B cell (primary cell): ENCODE measurements around the gene TOP3B. TPM values are rescaled to one million over a fixed set of nuclear protein-coding genes. Genes with fewer than 3 reads are reported as not detected.

Source experiments
- ATAC-seq: fragments of 200-7000 bp; cut with Tn5 transposase; one replicate; pipeline ENCODE4 v1.10.0; 2021; ENCODE audit warnings: low read depth, mild to moderate bottlenecking, moderate number of reproducible peaks, moderate library complexity
- CTCF ChIA-PET: fragments of 350-600 bp; sonication (Branson Sonifier 250); formaldehyde crosslinking; loops from one replicate; lab custom pipeline; 2021; ENCODE audit warnings: antibody characterized with exemption, inconsistent platforms; lab: Charles Lee
- POLR2A ChIA-PET: fragments of 350-600 bp; sonication (Branson Sonifier 250); formaldehyde crosslinking; loops from one replicate; lab custom pipeline; 2021; ENCODE audit warnings: antibody characterized with exemption; lab: Charles Lee
- DNase-seq: peaks from one replicate; pipeline ENCODE4 v3.0.0; 2013
- H2AFZ ChIP-seq: 2 replicates; pipeline ENCODE4 v1.6.1; 2012; ENCODE audit warnings: mild to moderate bottlenecking, low read depth, low read length; ENCODE audit not compliant: insufficient read depth, poor library complexity, severe bottlenecking
- H3K27ac ChIP-seq, 2 donors: 1 replicate in 1 of 2; 2 replicates in 1 of 2; pipeline ENCODE4 v1.5.1; 2012 to 2013; ENCODE audit warnings: low read length in 2 of 2, mild to moderate bottlenecking in 2 of 2, moderate library complexity in 1 of 2
- H3K27me3 ChIP-seq, 4 experiments: fragments of 200-600 bp in 1 of 4; sonication (generic) in 1 of 4; replicated peaks in 1 of 4; 1 replicate in 2 of 4; 2 replicates in 2 of 4; pipeline versions ENCODE4 v1.6.1 to v1.7.0; 2013 to 2016; ENCODE audit warnings: low read length in 3 of 4, mild to moderate bottlenecking in 2 of 4, mixed read lengths in 1 of 4, moderate library complexity in 1 of 4; ENCODE audit not compliant: insufficient read depth in 4 of 4, control insufficient read depth in 3 of 4; ENCODE audit errors: control extremely low read depth in 1 of 4
- H3K36me3 ChIP-seq, 2 experiments: replicated peaks in 1 of 2; 1 replicate in 1 of 2; 2 replicates in 1 of 2; pipeline versions ENCODE4 v1.6.1 to v1.7.1; 2013; ENCODE audit warnings: low read length in 1 of 2; ENCODE audit not compliant: insufficient read depth in 2 of 2, control insufficient read depth in 1 of 2; ENCODE audit errors: control extremely low read depth in 1 of 2, extremely low read depth in 1 of 2
- H3K4me1 ChIP-seq, 2 donors: fragments of 200-600 bp in 1 of 2; sonication (generic) in 1 of 2; 1 replicate in 1 of 2; 2 replicates in 1 of 2; pipeline versions ENCODE4 v1.5.1 to v1.6.1; 2013 to 2017; ENCODE audit warnings: low read length in 2 of 2; ENCODE audit not compliant: control insufficient read depth in 2 of 2, insufficient read depth in 2 of 2
- H3K4me2 ChIP-seq: replicated peaks from 2 replicates; pipeline ENCODE3; 2012; ENCODE audit warnings: mild to moderate bottlenecking, low read depth, low read length; ENCODE audit not compliant: poor library complexity, severe bottlenecking
- H3K4me3 ChIP-seq, 5 experiments: fragments of 200-600 bp in 1 of 5; sonication (generic) in 1 of 5; 1 replicate in 3 of 5; 2 replicates in 2 of 5; pipeline versions ENCODE4 v1.5.1 to v1.7.0; 2011 to 2016; ENCODE audit warnings: low read length in 4 of 5, mild to moderate bottlenecking in 4 of 5, low read depth in 2 of 5, control low read depth in 1 of 5, moderate library complexity in 1 of 5; ENCODE audit not compliant: insufficient read depth in 1 of 5; ENCODE audit errors: control extremely low read depth in 1 of 5, extremely low read depth in 1 of 5
- H3K79me2 ChIP-seq: fragments of 200-600 bp; sonication (generic); one replicate; pipeline ENCODE4 v1.6.0; 2016; ENCODE audit warnings: low read length; ENCODE audit not compliant: control insufficient read depth, insufficient read depth
- H3K9ac ChIP-seq: fragments of 200-600 bp; sonication (generic); 2 replicates; pipeline ENCODE4 v1.6.1; 2017; ENCODE audit warnings: mild to moderate bottlenecking, low read length, moderate library complexity
- H3K9me3 ChIP-seq, 3 donors: one replicate each; pipeline versions ENCODE4 v1.6.1 to v1.7.1; 2013; ENCODE audit warnings: low read length in 2 of 3; ENCODE audit not compliant: control insufficient read depth in 2 of 3, insufficient read depth in 1 of 3; ENCODE audit errors: control extremely low read depth in 1 of 3
- H4K20me1 ChIP-seq: 2 replicates; pipeline ENCODE4 v1.6.0; 2012; ENCODE audit warnings: mild to moderate bottlenecking, low read length; ENCODE audit not compliant: insufficient read depth, control insufficient read depth, poor library complexity, severe bottlenecking
- H3K27ac Mint-ChIP-seq: one replicate; pipeline ENCODE4 v1.8.0; 2021; ENCODE audit warnings: mixed read lengths
- H3K27me3 Mint-ChIP-seq: one replicate; pipeline ENCODE4 v1.8.0; 2021; ENCODE audit warnings: mixed read lengths
- H3K4me1 Mint-ChIP-seq: one replicate; pipeline ENCODE4 v1.8.0; 2021; ENCODE audit warnings: mixed read lengths
- H3K4me3 Mint-ChIP-seq: one replicate; pipeline ENCODE4 v1.8.0; 2021; ENCODE audit warnings: mixed read lengths
- H3K9me3 Mint-ChIP-seq: one replicate; pipeline ENCODE4 v1.8.0; 2022; ENCODE audit warnings: mixed read lengths; ENCODE audit not compliant: insufficient read depth
- CTCF ChIP-seq: fragments of 200-600 bp; IDR thresholded peaks from one replicate; pipeline ENCODE4 v1.8.0; 2022; ENCODE audit warnings: antibody characterized with exemption, mild to moderate bottlenecking
- EZH2 ChIP-seq: IDR thresholded peaks from 2 replicates; pipeline ENCODE4 v1.6.1; 2012; ENCODE audit warnings: borderline replicate concordance, low read depth, mild to moderate bottlenecking, moderate library complexity, low read length; ENCODE audit not compliant: insufficient read depth, poor library complexity, severe bottlenecking
- WGBS: methylation state at CpG from one replicate; pipeline ENCODE4 v1.1.5; 2013; ENCODE audit warnings: missing lambda C conversion rate; ENCODE audit not compliant: insufficient coverage; 5-methylcytosine and 5-hydroxymethylcytosine counted together
- intact Hi-C: fragments of 100-400 bp; cut with micrococcal nuclease; formaldehyde crosslinking; loops from one replicate; pipeline ENCODE4 v1.10.0; 2022
- polyA plus RNA-seq: library from polyadenylated mRNA; depleted of rRNA; stranded (reverse); fragments of >200 nt; gene quantifications from 2 replicates; pipeline ENCODE4 v1.2.3, GENCODE V29; 2012
- total RNA-seq, 2 donors: library from RNA; stranded (reverse); fragments of 120-200 nt in 1 of 2; gene quantifications; 1 replicate in 1 of 2; 2 replicates in 1 of 2; pipeline versions ENCODE4 v1.2.3 to v1.2.4, GENCODE V29; 2013 to 2022

The TOP3B gene
- total and polyA plus RNA-seq, 2 donors (not counting 1 experiment from before 2014, with no cell fraction given), result 77.1 to 105 TPM

DNA sequence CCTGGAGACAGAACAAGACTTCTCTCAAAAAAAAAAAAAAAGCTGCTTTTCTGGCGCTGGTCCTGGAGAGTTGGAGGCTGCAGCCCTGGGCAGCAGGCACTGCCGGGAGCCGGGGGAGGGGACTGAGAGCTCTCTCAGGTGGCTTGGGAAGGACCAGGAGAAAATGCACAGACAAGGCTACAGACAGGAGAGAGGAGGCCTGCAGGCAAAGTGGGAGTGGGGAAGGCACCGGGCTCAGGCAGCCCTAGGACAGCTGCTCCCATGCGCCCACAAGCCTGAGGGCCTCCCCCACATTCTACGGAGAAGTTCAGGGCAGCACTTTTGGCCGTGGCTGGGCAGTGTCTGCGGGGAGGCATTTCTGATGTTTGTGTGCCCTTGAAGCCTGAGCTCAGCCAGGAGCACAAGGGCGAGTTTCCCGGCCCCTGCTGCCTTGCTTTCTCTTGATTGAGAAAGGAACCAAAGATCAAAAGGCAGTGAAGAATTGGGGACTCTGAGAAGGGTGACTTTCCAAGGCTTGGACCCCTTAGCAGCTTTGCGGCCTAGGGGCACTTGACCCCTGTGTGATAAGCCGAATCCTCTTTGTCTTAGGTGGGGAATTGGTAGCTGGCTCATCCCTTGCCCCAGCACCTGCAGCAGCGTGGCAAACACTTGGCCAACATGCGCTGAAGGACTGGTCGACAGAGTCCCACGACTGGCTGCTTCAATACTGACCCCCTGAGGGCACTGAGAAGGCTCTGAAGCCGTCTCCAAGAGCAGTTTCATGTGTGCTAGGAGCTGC is 65.2 kb downstream of the TOP3B start:
- TF ChIP-seq EZH2 (no peak), CTCF (no peak)
- H3K27ac ChIP-seq, result no peak overlapping the region
- DNase-seq (no peak), ATAC-seq (no peak)
- no peaks in the 10 kb centered on the region for H3K79me2 ChIP-seq
- H3K9me3 Mint-ChIP-seq, result no peaks in the 10 kb centered on the region
- intact Hi-C loops, result no loop called here
- H3K36me3 ChIP-seq, result no peaks in the 10 kb centered on the region
- H4K20me1 ChIP-seq, result no peaks in the 10 kb centered on the region
- POLR2A ChIA-PET, result interaction anchor here (0.6 kb wide), 1 partner anchor 101 kb away, joined by 3 read pairs; no protein-coding TSS in a partner anchor
- no peak overlapping the region for H2AFZ ChIP-seq
- H3K4me3 Mint-ChIP-seq, result no peak overlapping the region
- no peak overlapping the region for H3K9ac ChIP-seq
- H3K4me1 Mint-ChIP-seq, result peaks cover 2% of the 10 kb centered on the region
- no peaks in the 10 kb centered on the region for H3K27me3 Mint-ChIP-seq
- H3K9me3 ChIP-seq, result no peaks in the 10 kb centered on the region
- H3K4me2 ChIP-seq, result no peak overlapping the region
- H3K27ac Mint-ChIP-seq, result no peak overlapping the region
- 92% methylated on average over 16 of the region's 17 CpGs for WGBS
- CTCF ChIA-PET, result interaction anchor here (1.0 to 3.3 kb wide), 2 partner anchors 20 to 36 kb away, joined by 5 to 15 read pairs; partner anchors contain the start of gene PPM1F
- H3K27me3 ChIP-seq, result no peaks in the 10 kb centered on the region
- no peak overlapping the region for H3K4me3 ChIP-seq
- H3K4me1 ChIP-seq, result no peaks in the 10 kb centered on the region

- DNase-seq, result no peak
- no peaks in the 10 kb centered on the region for H3K4me1 ChIP-seq
- H3K27ac ChIP-seq, result no peak overlapping the region
- H3K79me2 ChIP-seq, result no peaks in the 10 kb centered on the region
- no peak overlapping the region for H3K4me3 ChIP-seq
- H3K27me3 Mint-ChIP-seq, result no peaks in the 10 kb centered on the region
- ChIA-PET POLR2A (no interaction called here), CTCF (interaction anchor here (1.0 to 3.3 kb wide), 2 partner anchors 21 to 37 kb away, joined by 5 to 15 read pairs; partner anchors contain the start of gene PPM1F)
- no peaks in the 10 kb centered on the region for H3K36me3 ChIP-seq
- H3K4me1 Mint-ChIP-seq, result peaks cover 3% of the 10 kb centered on the region
- H4K20me1 ChIP-seq, result no peaks in the 10 kb centered on the region
- H3K9me3 Mint-ChIP-seq, result no peaks in the 10 kb centered on the region
- H3K27me3 ChIP-seq, result no peaks in the 10 kb centered on the region
- H2AFZ ChIP-seq, result no peak overlapping the region
- H3K9ac ChIP-seq, result no peak overlapping the region
- 90% methylated on average over 1 of the region's 4 CpGs for WGBS
- ATAC-seq, result no peak
- no peak overlapping the region for H3K27ac Mint-ChIP-seq
- no peak overlapping the region for H3K4me3 Mint-ChIP-seq
- intact Hi-C loops, result no loop called here
- TF ChIP-seq EZH2 (no peak), CTCF (no peak)
- H3K9me3 ChIP-seq, result no peaks in the 10 kb centered on the region
- H3K4me2 ChIP-seq, result no peak overlapping the region
Measured at GRCh38 chr22:21916309-21916918, 66.2 kb downstream of the TOP3B start.
